DMS53 treated with DMSO at 0.1 percent for 48 hours (cell line): Measurements from ENCODE around the gene LASP1NB.
"Not testable (repeated sequence)": the region's sequence is repeated elsewhere in the genome, so short reads cannot be mapped to it uniquely, and the experiment has no call there.

Experiments
- DNase-seq: peaks from one replicate; lab custom pipeline; 2025; ENCODE audit not compliant: unreplicated experiment; lab: John Stamatoyannopoulos, UW

Gene LASP1NB

DNA sequence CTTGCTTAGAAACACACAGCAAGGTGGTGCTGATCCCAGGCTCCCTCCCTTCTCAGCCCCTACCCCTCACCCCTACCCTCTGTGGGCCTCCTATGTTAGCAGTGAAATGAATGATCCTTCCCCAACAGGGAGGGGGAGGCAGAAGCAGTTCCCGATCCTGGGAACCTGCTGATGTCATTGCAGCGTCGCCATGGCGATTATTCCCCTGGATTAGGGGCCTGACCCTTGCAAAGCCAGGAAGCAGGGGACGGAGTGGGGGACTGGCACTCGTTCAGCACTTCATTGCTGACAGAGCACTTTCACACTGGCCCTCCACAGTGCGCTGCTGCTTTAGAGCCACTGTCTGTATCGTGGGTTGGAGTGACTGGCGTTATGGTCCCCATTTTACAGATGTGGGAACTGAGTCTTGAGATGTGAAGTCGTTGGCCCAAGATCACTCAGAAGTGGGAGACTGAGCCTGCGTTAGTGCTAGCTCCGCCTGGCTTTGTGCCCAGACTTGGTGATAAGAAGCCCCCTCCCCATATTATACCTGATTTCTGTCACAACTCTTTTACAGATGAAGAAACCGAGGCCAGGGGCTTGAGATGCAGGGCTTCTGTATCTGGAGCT is 29.0 kb upstream of the LASP1NB start:
- DNase-seq, result no peak

DNA sequence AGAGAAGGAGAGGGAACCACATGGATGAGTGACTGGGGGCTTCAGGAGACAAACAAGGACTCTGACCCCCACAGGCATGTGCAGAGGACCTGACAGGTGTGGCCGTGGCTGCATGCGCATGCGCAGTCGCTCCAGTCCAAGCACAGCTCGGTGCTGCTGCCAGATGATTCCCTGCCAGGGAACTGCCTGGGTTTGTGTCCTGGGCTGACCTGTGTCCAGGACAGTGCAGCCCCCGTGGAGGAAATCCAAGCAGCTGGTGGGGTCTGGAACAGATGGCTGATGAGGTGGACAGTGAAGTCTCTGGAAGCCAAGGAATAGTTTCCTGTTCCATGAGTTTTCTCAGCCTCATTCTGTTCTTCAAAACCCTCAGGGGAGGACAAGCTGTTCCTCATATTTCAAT is 28.2 kb upstream of the LASP1NB start:
- DNase-seq, result no peak

DNA sequence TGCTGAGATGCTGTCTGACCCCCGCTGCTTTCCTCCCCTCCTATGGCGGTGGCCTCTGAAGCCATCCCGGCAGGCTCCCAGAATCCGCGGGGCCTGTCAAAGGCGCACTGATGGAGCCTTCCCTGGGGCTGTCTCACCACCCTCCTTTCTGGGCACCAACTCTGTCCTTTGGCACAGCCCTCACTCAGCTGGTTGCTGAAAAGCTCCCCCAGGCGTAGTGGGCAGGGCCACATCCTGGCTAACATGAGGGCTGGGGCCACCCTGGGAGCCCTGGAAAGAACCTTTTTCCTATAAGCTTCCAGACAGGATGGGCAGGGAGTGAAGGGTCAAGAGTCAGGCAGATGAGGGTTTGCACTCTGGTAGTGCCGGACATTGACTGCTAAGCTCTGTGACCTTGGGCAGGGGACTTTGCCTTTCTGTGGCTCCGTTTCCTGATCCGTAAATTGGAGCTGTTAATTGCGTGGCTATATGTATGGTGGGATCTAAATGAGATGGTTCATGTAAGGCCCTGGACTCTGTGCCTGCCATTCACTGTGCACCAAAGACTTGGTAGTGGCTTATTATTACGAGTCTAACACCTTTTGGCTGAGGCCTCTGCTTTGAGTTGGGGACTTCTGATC is 27.6 kb upstream of the LASP1NB start:
- no peak for DNase-seq

DNA sequence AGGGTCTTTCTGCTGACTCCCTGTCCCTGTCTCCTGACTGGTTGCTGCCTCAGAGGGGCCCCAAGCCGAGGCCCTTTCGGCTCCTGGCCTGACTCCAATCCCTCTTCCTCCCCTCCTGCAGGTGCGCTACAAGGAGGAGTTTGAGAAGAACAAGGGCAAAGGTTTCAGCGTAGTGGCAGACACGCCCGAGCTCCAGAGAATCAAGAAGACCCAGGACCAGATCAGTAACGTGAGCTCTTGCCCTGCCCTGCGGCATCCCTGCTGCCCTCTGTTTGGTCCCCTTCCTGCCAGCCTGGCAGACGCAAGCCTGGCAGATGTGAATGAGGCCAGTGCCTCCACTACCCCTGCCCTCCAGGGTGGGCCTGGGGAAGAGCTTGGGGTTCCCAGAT is 27.1 kb upstream of the LASP1NB start:
- no peak for DNase-seq

DNA sequence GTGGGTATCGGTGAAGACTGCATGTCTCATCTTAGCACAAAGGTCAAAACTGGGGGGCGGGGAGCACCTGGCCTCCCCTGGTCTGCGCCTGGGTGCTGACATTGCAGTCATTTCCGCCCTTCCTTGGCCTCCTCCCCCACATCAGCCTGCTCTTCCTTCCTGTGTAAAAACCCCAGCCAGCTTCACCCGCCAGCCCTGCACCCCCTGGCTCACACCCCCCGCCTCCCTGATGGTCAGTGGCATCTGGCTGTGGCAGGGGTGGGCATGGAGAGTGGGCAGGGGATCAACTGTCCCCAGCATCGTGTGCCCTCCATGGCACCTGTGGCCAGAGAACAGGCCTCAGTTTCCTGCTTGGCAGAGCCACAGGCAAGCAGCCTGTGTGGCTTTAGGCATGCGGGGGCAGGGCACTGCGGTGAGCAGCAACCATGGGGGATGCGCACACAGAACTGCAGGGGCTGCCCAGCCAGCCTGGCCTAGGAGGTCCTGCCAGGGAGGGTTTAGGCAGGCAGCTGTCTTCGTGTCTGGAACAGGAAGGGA is 26.5 kb upstream of the LASP1NB start:
- DNase-seq, result no peak

DNA sequence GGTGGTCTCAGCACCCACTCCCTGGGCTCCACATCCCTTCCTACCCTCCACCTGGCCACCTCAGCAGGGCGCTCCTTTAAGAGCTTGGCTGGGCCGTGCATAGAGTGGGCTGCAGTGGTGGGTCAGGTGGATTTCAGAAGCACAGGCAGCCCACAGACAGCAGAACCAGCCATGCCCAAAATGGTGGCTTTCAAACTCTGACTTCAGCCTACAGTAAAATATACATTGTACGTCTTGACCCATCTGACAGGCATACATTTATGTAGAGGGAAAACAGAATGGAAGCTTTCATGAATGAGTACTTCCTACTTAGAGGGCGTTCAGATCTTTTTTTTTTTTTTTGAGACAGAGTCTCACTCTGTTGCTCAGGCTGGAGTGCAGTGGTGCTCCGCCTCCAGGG is 26.0 kb upstream of the LASP1NB start:
- DNase-seq, result no peak

DNA sequence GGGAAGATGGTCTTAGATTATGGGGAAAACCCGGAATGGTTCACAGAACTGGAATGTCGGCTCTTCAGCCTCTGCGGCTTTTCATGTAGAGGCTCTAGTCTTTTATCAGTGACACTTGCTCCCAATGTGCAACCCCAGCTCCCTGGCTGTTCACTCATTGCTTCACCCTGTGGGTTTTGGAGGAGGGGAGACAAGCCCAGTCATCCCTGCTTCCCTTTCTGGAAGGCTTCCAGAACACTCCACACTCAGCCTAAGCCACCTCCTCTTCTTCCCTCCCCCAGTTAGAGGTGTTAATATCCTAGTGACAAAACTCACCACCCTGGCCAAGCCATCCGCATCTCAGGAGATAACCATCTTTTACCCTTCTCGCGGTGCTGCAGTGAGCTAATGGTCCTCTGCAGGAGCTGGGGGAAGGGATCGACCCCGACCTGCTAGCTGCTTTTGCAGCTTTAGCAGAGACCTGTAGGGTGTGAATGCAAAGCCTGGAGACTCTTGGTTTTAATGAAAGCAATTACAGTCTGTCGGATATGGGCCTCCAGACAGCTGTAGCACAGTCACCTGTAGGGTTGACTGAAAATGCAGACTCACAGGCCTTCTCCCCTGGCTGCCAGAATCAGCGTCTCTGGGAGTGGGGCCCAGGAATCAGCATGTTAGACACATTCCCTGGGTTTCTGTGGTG is 24.3 kb upstream of the LASP1NB start:
- DNase-seq, result no peak

DNA sequence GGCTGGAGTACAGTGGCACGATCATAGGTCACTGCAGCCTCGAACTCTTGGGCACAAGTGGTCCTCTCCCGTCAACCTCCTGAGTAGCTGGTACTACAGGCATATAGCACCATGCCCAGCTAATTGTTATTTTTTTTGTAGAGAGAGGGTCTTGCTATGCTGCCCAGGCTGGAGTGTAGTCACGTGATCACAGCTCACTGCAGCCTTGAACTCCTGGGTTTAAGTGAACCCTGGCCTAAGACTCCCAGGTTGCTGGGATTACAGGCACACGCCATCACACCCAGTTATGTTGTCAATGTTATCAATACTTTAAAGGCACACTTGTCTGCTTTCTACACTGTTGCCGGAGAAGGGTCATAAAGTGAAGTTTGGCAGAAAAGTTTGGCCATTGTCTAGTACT is 22.0 kb upstream of the LASP1NB start:
- no peak for DNase-seq

DNA sequence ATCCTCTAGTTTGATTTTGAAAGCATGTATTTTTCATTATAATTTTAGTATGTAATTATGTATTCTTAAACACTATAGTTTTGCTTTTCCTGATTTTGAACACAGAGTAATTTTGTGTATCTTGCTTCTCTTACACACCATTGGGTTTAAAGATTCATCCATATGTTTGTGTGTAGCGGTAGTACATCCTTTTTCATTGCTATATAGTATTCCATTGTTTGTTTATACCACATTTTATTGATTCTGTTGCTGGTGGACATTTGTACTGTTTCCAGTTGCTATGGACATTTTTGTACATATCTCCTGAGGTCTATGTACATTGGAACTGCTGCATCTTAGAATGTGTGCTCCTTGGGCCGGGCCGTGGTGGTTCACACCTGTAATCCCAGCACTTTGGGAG is 20.5 kb upstream of the LASP1NB start:
- DNase-seq, result no peak

DNA sequence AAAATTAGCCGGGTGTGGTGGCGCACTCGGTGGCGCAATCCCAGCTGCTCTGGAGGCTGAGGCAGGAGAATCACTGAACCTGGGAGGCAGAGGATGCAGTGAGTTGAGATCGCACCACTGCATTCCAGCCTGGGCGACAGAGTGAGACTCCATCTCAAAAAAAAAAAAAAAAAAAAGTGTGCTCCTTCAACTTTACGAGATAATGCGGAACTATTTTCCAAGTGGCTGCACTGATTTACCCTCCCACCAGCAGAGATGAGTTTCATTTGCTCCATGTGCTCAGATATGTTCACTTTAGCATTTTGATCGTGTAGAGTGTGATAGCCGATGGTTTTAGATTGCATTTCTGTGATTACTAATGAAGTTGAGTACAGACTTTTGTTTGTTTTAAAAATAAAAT is 20.0 kb upstream of the LASP1NB start:
- DNase-seq, result no peak

DNA sequence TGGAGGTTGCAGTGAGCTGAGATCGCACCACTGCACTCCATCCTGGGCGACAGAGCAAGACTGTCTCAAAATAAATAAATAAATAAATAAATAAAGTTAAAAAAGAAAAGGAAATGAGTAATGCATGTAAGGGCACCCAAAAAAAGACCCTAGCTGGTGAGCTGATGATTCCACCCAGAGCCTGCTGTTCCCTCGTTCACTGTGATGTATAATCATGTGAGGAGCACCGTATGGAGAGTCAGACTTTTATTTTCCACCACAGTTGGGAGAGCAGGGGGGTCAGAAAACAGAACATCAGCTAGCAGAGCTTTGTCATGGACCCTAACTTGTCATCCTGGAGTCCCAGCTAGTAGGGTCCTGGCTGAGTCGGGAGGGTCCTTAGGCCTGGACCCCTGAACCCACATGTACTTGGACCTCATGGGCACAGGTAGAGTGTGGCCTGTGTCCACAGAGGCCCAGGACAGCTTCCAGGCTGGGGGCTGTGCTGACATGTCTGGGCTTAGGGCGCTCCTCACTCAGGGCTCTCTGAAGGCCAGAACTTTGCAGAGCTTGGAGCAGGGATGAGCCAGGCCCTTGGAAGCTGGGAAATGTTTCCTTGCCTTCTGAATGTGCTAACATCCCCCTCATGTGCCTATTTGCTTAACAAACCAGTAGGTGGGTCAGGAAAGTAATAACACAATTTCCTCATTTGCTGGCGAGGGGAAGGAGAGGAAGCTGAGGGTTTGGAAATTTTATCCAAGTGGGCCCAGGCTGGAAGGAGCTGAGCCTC is 18.8 kb upstream of the LASP1NB start:
- DNase-seq, result no peak

DNA sequence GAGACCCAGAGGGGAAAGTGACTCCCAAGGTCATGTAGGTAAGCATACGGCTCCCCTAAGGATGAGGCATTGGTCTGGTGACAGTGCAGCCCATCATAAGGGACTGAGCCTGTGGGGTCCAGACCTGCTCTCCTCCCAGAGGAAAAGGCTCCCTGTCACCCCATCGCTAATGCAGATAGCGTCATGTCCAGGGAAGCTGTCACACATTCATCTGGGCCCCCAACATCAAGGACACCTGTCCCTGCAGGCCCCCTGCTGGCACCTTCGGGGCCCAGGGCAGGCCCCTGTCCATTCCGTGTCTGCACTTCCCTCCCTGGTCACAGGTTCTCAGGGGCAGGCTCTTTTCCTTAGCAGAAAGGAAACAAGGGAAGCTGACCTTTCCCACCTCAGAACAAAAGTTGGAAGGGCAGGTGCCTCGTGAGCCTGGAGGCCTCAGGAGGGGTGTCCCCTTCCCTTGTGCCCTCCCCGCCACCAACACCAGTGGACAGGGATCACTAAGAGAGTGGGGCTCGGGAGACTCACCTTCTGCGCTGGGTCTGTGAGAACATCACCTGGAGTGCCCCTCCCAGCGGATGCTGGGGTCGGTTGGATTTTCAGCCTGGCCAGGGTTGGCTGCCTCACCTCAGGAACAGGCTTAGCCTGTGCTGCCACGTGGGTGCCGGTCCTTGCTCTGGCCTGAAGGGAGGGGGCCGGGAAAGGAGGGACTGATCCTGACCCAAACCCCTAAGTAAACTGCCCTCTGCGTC is 17.3 kb upstream of the LASP1NB start:
- no peak for DNase-seq

DNA sequence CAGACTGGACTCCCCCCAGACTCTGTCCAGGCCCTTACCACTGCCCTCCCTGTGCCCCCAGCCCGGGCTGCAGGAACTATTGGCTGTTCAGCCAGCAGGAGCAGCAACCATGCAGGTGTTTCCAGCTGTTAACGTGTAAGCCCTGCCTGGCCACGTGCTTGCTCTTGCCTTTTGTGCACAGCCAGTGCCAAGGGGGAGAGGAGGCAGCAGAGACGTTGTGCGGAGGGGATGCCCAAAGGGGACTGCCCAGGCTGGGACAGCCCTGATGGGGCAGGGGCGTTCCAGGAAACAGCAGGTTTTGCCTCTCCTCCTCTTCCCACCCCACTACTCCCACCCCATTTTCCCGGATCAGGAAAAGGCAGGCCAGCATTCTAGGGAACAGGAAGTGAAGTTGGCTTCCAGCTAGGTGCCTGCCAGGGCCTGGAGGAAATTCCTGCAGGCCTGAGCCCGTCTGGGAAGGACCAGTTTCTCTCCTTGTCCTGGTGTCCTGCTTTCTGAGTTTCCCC is 16.7 kb upstream of the LASP1NB start:
- DNase-seq, result no peak

DNA sequence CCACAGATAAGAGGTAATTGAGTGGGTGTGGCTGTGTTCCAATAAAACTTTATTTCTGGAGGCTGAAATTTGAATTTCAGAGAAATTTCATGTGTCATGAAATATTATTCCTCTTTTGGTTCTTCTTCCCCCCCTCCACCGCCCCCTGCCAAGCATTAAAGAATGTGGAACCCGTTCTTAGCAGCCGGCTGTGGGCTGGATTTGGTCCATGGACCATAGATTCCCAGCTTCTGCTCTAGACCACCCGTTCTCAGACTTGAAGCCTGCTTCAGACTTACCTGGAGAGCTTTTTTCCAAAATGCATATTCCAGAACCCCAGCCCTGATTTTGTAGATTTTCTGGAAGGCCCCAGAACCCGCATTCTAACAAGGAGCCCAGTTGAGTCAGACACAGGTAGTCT is 15.1 kb upstream of the LASP1NB start:
- DNase-seq, result no peak

DNA sequence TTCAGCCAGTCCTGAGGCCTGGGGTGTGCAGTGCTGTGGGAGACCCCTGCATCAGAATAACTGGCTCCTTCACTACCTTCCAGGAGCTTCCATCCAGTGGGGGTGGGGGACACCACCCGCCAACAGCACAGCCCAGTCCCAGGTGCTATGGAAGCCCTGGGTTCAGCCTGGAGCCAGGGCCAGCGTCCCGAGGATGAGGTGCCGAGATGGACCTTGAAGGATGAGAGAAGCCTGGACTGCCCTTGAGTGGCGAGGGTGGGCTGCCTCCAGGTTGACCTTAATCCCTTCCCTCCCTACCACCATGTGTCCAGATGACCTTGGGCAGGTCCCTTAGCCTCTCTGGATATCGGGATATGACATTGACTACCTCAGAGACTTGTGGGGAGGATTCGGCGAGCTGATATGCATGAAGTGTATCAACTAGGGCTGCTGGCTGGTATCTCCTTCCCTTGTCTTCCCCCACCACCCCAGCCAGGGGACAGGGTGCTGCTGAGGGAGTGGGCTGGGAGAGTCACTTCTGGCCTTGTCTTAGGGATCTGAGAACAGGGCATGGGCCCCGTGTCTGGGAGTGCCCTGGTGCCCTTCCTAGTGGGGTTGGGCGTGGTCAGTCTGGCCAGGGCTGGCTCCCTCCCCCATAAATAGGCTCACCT is 14.2 kb upstream of the LASP1NB start:
- DNase-seq, result no peak

DNA sequence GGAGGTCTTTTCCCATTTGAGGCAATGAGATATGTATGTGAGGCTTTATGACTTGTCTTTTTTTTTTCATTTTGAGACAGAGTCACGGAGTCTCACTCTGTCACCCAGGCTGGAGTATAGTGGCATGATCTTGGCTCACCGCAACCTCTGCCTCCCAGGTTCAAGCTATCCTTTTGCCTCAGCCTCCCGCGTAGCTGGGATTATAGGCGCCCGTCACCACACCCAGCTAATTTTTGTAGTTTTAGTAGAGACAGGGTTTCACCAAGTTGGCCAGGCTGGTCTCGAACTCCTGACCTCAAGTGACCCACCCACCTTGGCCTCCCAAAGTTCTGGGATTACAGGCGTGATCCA is 13.7 kb upstream of the LASP1NB start:
- DNase-seq, result not testable (repeated sequence)

DNA sequence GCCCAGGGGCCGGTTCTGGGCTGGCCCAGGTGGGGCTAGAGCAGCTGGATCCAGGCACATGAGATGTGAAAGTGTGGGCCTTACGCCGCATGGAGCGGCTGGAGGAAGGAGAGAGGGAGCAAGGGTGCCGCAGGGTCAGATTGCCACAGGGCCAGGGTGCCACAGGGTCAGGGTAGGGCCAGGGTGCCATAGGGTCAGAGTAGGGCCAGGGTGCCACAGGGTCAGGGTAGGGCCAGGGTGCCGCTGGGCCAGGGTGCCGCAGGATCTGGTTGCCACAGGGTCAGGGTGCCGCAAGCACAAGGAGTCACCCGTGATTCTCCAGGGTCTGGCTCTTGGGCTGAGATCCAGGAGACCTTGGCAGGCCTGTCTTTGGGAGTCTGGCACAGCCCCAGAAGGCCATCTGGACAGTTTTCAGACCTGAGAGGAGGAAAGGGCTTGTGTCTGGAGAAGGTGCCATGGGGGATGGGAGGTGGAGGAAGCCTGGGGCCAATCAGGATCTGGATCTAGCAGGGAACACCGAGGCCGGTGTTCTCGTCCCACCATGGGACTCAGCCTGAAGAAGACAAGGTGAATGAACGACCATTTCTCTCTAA is 13.1 kb upstream of the LASP1NB start:
- DNase-seq, result no peak

DNA sequence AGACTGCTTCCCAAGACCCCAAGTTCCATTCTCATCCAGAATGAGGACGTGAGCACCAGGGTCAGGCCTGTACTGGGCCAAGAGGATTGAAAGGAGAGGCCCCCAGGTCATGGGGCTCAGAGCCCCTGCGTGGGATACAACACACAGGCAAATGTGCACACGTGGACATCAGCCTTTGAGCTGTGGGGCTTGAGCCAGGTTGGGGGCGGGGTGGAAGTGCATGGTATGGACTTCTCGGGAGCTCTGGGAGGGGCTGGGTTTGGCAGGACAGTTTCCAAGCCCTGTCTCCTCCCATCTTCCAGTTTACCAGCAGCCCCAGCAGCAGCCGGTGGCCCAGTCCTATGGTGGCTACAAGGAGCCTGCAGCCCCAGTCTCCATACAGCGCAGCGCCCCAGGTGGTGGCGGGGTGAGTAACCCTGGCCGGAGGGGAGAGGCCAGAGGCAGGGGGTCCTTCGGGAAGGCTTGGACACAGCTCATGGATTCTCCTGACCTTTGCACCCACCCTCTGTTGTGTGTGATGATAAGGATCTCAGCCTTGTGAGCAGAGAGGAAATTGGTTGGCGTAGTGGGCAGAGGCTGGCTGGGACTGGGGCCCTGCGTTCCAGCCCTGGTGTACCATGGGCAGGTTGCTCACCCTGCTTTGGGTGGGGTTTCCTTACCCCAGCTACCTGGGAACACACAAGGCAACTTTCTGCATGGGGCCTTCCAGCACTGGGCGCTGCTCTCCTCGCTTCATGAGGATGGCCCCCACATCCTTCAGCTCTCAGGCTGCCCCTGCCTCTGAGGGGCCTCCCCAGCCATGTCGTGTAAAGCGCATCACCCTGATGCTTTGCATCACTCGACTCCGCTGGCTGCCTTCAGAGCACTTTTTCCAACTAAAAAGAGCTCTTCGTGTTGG is 10.4 kb upstream of the LASP1NB start:
- DNase-seq, result no peak

DNA sequence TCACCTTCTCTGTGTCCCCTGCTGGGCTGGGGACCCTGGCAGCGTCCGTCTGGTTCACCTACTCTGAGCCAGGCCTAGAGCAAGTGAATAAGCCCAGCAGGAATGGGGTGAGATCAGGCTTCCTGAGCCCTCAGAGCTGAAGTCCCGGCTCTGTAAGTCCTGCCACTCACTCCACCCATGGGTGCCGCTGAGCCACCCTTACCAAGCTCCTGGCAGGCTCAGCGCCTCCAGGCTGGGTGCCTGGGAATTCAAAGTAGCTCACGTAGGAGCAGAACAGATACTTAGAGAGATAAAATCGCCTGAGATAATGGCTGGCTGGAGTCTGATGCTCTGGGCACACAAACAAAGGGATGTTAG is 9.8 kb upstream of the LASP1NB start:
- DNase-seq, result no peak
